GM18868 (cell line): ENCODE data around the gene EHD2.
"Not testable (repeated sequence)": the region's sequence is repeated elsewhere in the genome, so short reads cannot be mapped to it uniquely, and the experiment has no call there.

Experiments
- ATAC-seq: cut with Tn5 transposase; IDR thresholded peaks from one replicate; pipeline ENCODE4 v1.9.1; 2021; ENCODE audit warnings: mild to moderate bottlenecking, moderate library complexity; ENCODE audit not compliant: unreplicated experiment

Gene EHD2

GRCh38 chr19:47713046-47714021 is at the start of gene EHD2:
Gene EHD2 (plus strand): TSS chr19:47713422. CDS start chr19:47716613, 3,191 bp downstream.
- no peak for ATAC-seq

- no peak for ATAC-seq
Measured at GRCh38 chr19:47663435-47663910, 49.7 kb upstream of the EHD2 start.

- ATAC-seq, result no peak
Measured at GRCh38 chr19:47663911-47664771, 49.1 kb upstream of the EHD2 start.

GRCh38 chr19:47668556-47668955 is 44.7 kb upstream of the EHD2 start:
- not testable (repeated sequence) for ATAC-seq

- no peak for ATAC-seq
Measured at GRCh38 chr19:47670736-47671135, 42.5 kb upstream of the EHD2 start.

- no peak for ATAC-seq
Measured at GRCh38 chr19:47671499-47671898, 41.7 kb upstream of the EHD2 start.

- ATAC-seq, result no peak
Measured at GRCh38 chr19:47673426-47673825, 39.8 kb upstream of the EHD2 start.

GRCh38 chr19:47674548-47674947 is 38.7 kb upstream of the EHD2 start:
- ATAC-seq, result no peak

GRCh38 chr19:47675271-47675670 is 38.0 kb upstream of the EHD2 start:
- ATAC-seq, result no peak

- no peak for ATAC-seq
Measured at GRCh38 chr19:47675859-47676258, 37.4 kb upstream of the EHD2 start.

GRCh38 chr19:47676811-47677210 is 36.4 kb upstream of the EHD2 start:
- no peak for ATAC-seq

GRCh38 chr19:47679251-47679900 is 33.8 kb upstream of the EHD2 start:
- no peak for ATAC-seq

- ATAC-seq, result no peak
Measured at GRCh38 chr19:47679922-47680857, 33.0 kb upstream of the EHD2 start.

GRCh38 chr19:47680858-47681332 is 32.3 kb upstream of the EHD2 start:
- no peak for ATAC-seq

GRCh38 chr19:47681388-47681787 is 31.8 kb upstream of the EHD2 start:
- no peak for ATAC-seq

GRCh38 chr19:47681936-47682335 is 31.3 kb upstream of the EHD2 start:
- ATAC-seq, result no peak

- ATAC-seq, result no peak
Measured at GRCh38 chr19:47682939-47683338, 30.3 kb upstream of the EHD2 start.

GRCh38 chr19:47686679-47687450 is 26.4 kb upstream of the EHD2 start:
- no peak for ATAC-seq

- ATAC-seq, result no peak
Measured at GRCh38 chr19:47687906-47688305, 25.3 kb upstream of the EHD2 start.
